ENCODE data around the gene ZNF106. TPM values are rescaled to one million over a fixed set of nuclear protein-coding genes. Genes with fewer than 3 reads are reported as not detected.

The ZNF106 gene
- total RNA-seq, 4 donors from 2014 or later: 85.6 to 105 (median 93.7) TPM

- no peak for TF ChIP-seq CTCF (IDR thresholded peaks at IDR 0.05)
- DNase-seq (ENCODE audit: low spot score) (no peak), ATAC-seq (ENCODE audit: low FRiP score) (no peak)
These were observed 42.7 kb downstream of the ZNF106 start for GRCh38 chr15:42448281-42448680.

GRCh38 chr15:42447599-42447998, 43.3 kb downstream of the ZNF106 start:
- TF ChIP-seq CTCF (IDR thresholded peaks at IDR 0.05): no peak
- DNase-seq (ENCODE audit: low spot score) (no peak), ATAC-seq (ENCODE audit: low FRiP score) (no peak)

- TF ChIP-seq CTCF (IDR thresholded peaks at IDR 0.05): no peak
- DNase-seq (ENCODE audit: low spot score): no peak
- ATAC-seq (ENCODE audit: low FRiP score): no peak
These were observed 45.4 kb downstream of the ZNF106 start for GRCh38 chr15:42445551-42445950.

- no peak for DNase-seq (ENCODE audit: low spot score)
- no peak for ATAC-seq (ENCODE audit: low FRiP score)
- TF ChIP-seq CTCF (IDR thresholded peaks at IDR 0.05): no peak
These were observed 46.4 kb downstream of the ZNF106 start for GRCh38 chr15:42444415-42445063.

- no peak for ATAC-seq (ENCODE audit: low FRiP score)
- no peak for TF ChIP-seq CTCF (IDR thresholded peaks at IDR 0.05)
- no peak for DNase-seq (ENCODE audit: low spot score)
These were observed 63.3 kb downstream of the ZNF106 start for GRCh38 chr15:42427429-42428223.

- no peak for ATAC-seq (ENCODE audit: low FRiP score)
- no peak for DNase-seq (ENCODE audit: low spot score)
- TF ChIP-seq CTCF (IDR thresholded peaks at IDR 0.05): no peak
These were observed 69.6 kb downstream of the ZNF106 start for GRCh38 chr15:42421376-42421775.

GRCh38 chr15:42419369-42419768, 71.6 kb downstream of the ZNF106 start:
- no peak for DNase-seq (ENCODE audit: low spot score)
- no peak for ATAC-seq (ENCODE audit: low FRiP score)
- TF ChIP-seq CTCF (IDR thresholded peaks at IDR 0.05): no peak

All from omental fat pad (tissue), 4 donors.